ENCODE measurements around the gene KRT83.
"Not testable (repeated sequence)": the region's sequence is repeated elsewhere in the genome, so short reads cannot be mapped to it uniquely, and the experiment has no call there.

KRT83 gene

DNA sequence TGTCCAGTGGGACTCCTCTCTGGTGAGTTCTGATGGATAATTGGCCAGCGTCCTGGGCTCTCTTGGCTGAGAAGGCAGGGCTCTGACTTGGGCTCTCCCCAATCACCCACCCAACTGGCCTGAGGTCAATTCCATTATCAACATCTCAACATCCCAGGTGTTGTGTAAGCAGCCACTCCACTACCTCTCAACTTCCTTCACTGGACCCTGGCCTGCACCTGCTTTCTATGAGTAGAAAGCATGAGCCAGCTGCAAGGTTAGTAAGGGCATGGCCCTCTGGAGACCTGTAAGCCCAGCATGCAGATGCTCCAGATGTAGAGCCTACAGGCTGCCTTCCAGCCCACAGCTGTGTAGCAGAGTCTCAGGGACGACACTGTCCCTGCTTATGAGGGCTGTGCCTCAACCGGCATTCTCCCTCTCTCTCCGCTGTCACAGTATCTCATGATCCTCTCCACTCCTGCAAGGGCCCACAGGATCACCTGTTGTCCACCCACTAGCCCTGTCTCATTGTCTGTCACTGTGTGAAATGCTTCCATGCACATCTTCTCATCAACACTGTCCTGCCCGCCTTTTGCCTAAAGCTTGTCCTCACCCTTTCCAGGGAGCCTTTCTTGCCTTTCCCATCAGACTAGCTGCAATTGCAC lies 24.5 kb downstream of the KRT83 start:
- Histone ChIP-seq H3K36me3 (ENCODE audit: control insufficient read depth in 2 of 2, insufficient read depth in 2 of 2, low read length in 2 of 2) (no peaks in the 10 kb centered on the region), H3K4me1 (ENCODE audit: control insufficient read depth, insufficient read depth, low read length) (no peaks in the 10 kb centered on the region), H3K4me3 (ENCODE audit: low read length in 2 of 2) (no peak overlapping the region), H3K27ac (ENCODE audit: low read length) (no peak overlapping the region), H3K9me3 (ENCODE audit: control insufficient read depth in 2 of 2, low read length in 2 of 2) (no peaks in the 10 kb centered on the region), H3K27me3 (ENCODE audit: control insufficient read depth in 1 of 2, insufficient read depth in 2 of 2, low read length in 2 of 2) (no peaks in the 10 kb centered on the region), H3K9ac (ENCODE audit: low read length in 2 of 2) (no peak overlapping the region)

GRCh38 chr12:52295663-52296062 lies 25.5 kb downstream of the KRT83 start:
- H3K27ac ChIP-seq (ENCODE audit: low read length), result no peak overlapping the region

DNA sequence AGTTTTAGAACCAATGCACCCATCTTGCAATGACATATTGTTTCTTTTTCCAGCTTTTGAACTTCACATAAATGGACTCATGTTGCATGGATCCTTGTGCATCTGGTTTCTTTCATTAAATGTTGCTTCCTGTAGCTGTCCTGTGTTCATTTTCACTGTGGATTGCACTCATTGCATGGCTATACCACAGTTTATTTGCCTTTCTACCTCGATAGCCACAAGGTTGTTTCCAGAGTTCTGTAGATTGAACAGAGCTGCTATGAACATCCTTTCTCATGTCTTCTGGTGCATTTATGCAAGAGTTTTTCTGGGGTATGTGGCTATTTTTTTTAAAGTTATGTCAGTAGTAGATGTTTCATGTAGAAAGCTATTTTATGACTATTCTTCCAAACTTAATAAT lies 26.4 kb downstream of the KRT83 start:
- Histone ChIP-seq H3K4me3 (ENCODE audit: low read length in 2 of 2) (no peak overlapping the region), H3K27me3 (ENCODE audit: control insufficient read depth in 1 of 2, insufficient read depth in 2 of 2, low read length in 2 of 2) (no peaks in the 10 kb centered on the region), H3K36me3 (ENCODE audit: control insufficient read depth in 2 of 2, insufficient read depth in 2 of 2, low read length in 2 of 2) (no peaks in the 10 kb centered on the region), H3K27ac (ENCODE audit: low read length) (no peak overlapping the region), H3K9ac (ENCODE audit: low read length in 2 of 2) (no peak overlapping the region), H3K9me3 (ENCODE audit: control insufficient read depth in 2 of 2, low read length in 2 of 2) (no peaks in the 10 kb centered on the region), H3K4me1 (ENCODE audit: control insufficient read depth, insufficient read depth, low read length) (no peaks in the 10 kb centered on the region)

More at GRCh38 chr12:52295663-52296062, 25.5 kb downstream of the KRT83 start:
- no peak overlapping the region for H3K9ac ChIP-seq (ENCODE audit: low read length in 2 of 2)
- H3K36me3 ChIP-seq (ENCODE audit: control insufficient read depth in 2 of 2, insufficient read depth in 2 of 2, low read length in 2 of 2), result no peaks in the 10 kb centered on the region
- H3K9me3 ChIP-seq (ENCODE audit: control insufficient read depth in 2 of 2, low read length in 2 of 2), result no peaks in the 10 kb centered on the region
- no peaks in the 10 kb centered on the region for H3K27me3 ChIP-seq (ENCODE audit: control insufficient read depth in 1 of 2, insufficient read depth in 2 of 2, low read length in 2 of 2)
- no peaks in the 10 kb centered on the region for H3K4me1 ChIP-seq (ENCODE audit: control insufficient read depth, insufficient read depth, low read length)
- H3K4me3 ChIP-seq (ENCODE audit: low read length in 2 of 2), result no peak overlapping the region

- Histone ChIP-seq H3K4me3 (ENCODE audit: low read length in 2 of 2) (no peak overlapping the region), H3K27me3 (ENCODE audit: control insufficient read depth in 1 of 2, insufficient read depth in 2 of 2, low read length in 2 of 2) (no peaks in the 10 kb centered on the region), H3K27ac (ENCODE audit: low read length) (no peak overlapping the region), H3K9me3 (ENCODE audit: control insufficient read depth in 2 of 2, low read length in 2 of 2) (no peaks in the 10 kb centered on the region), H3K9ac (ENCODE audit: low read length in 2 of 2) (no peak overlapping the region), H3K36me3 (ENCODE audit: control insufficient read depth in 2 of 2, insufficient read depth in 2 of 2, low read length in 2 of 2) (no peaks in the 10 kb centered on the region), H3K4me1 (ENCODE audit: control insufficient read depth, insufficient read depth, low read length) (no peaks in the 10 kb centered on the region)
These were observed 27.3 kb downstream of the KRT83 start for GRCh38 chr12:52293926-52294325.

DNA sequence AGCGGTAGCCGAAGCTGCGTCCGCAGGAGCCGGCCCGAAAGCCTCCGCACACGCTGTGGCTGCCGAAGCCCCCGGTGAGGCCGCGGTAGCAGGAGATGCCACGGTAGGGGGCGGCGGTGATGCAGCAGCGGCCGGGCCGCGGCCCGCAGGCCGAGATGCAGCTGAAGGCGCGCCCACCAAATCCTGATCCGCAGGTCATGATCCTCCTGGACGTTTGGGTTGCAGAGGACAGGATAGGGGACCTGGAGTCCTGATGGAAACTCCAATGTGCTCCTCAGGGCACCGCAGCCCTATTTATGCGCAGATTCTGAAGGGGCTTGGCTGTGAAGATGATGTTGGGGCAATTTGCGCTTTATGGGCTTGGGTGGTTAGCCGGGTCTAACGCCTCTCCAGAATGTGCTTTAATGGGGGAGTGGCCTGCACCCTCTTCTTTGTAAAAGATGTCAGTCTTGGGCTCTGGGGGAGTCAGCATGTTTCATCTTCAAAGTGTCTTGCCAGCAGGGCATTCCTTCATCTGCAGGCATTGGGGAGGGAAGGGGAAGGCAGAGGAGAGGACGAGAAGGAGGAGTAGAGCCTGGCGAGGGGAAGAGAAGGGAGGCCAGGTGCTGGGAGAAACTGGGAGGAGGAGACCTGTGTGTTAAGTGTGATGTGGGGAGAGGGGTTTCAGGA lies 29.8 kb downstream of the KRT83 start, which contains the start of gene KRT81:
Gene KRT81, minus strand, starts transcription at position 268 of the 669 bp plus-strand sequence. Its CDS starts 69 bp downstream, at position 199.
- Histone ChIP-seq H3K9ac (ENCODE audit: low read length in 2 of 2) (no peak within 1 kb of the TSS), H3K27ac (ENCODE audit: low read length) (no peak within 1 kb of the TSS), H3K27me3 (ENCODE audit: control insufficient read depth in 1 of 2, insufficient read depth in 2 of 2, low read length in 2 of 2) (no peaks in the 10 kb centered on the region), H3K4me1 (ENCODE audit: control insufficient read depth, insufficient read depth, low read length) (no peaks in the 10 kb centered on the region), H3K9me3 (ENCODE audit: control insufficient read depth in 2 of 2, low read length in 2 of 2) (no peaks in the 10 kb centered on the region), H3K4me3 (ENCODE audit: low read length in 2 of 2) (no peak within 1 kb of the TSS), H3K36me3 (ENCODE audit: control insufficient read depth in 2 of 2, insufficient read depth in 2 of 2, low read length in 2 of 2) (no peaks in the 10 kb centered on the region)

DNA sequence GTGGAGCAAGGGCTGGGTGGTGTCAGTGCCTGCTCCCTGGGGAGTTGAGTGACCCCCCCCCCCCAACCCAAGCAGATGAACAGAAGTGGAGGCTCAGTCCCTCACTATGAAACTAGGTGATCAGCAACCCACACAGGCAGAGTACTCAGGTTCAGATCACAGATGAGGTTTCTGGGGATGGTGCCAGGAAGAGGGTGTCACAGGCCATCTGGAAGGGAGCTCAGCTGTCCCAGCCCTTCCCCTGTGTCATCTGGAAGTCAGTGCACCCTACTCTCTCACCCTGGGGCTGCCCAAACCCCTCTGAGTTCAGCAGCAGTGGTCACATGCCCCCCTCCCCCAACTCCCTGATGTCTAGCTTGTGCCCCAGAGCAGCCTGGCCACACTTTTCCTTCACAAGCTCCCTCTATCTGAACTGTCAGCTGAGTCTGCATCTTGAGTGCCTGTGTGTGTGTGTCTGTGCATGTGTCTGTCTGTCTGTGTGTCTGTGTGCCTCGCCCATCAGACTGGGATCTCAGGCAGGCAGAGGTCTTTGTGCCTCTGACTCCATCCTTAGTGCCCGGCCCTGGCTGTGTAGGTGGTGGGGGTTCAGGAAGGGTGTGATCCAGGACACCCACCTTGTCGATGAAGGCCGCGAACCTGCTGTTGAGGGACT lies 30.6 kb downstream of the KRT83 start:
- H3K36me3 ChIP-seq (ENCODE audit: control insufficient read depth in 2 of 2, insufficient read depth in 2 of 2, low read length in 2 of 2); H3K9ac ChIP-seq (ENCODE audit: low read length in 2 of 2); H3K27me3 ChIP-seq (ENCODE audit: control insufficient read depth in 1 of 2, insufficient read depth in 2 of 2, low read length in 2 of 2); H3K9me3 ChIP-seq (ENCODE audit: control insufficient read depth in 2 of 2, low read length in 2 of 2); H3K27ac ChIP-seq (ENCODE audit: low read length); H3K4me1 ChIP-seq (ENCODE audit: control insufficient read depth, insufficient read depth, low read length); H3K4me3 ChIP-seq (ENCODE audit: low read length in 2 of 2): not testable (repeated sequence)

GRCh38 chr12:52287816-52288805 lies 33.1 kb downstream of the KRT83 start:
- H3K4me3 ChIP-seq (ENCODE audit: low read length in 2 of 2); H3K27ac ChIP-seq (ENCODE audit: low read length); H3K9ac ChIP-seq (ENCODE audit: low read length in 2 of 2); H3K36me3 ChIP-seq (ENCODE audit: control insufficient read depth in 2 of 2, insufficient read depth in 2 of 2, low read length in 2 of 2); H3K9me3 ChIP-seq (ENCODE audit: control insufficient read depth in 2 of 2, low read length in 2 of 2); H3K27me3 ChIP-seq (ENCODE audit: control insufficient read depth in 1 of 2, insufficient read depth in 2 of 2, low read length in 2 of 2); H3K4me1 ChIP-seq (ENCODE audit: control insufficient read depth, insufficient read depth, low read length): not testable (repeated sequence)

DNA sequence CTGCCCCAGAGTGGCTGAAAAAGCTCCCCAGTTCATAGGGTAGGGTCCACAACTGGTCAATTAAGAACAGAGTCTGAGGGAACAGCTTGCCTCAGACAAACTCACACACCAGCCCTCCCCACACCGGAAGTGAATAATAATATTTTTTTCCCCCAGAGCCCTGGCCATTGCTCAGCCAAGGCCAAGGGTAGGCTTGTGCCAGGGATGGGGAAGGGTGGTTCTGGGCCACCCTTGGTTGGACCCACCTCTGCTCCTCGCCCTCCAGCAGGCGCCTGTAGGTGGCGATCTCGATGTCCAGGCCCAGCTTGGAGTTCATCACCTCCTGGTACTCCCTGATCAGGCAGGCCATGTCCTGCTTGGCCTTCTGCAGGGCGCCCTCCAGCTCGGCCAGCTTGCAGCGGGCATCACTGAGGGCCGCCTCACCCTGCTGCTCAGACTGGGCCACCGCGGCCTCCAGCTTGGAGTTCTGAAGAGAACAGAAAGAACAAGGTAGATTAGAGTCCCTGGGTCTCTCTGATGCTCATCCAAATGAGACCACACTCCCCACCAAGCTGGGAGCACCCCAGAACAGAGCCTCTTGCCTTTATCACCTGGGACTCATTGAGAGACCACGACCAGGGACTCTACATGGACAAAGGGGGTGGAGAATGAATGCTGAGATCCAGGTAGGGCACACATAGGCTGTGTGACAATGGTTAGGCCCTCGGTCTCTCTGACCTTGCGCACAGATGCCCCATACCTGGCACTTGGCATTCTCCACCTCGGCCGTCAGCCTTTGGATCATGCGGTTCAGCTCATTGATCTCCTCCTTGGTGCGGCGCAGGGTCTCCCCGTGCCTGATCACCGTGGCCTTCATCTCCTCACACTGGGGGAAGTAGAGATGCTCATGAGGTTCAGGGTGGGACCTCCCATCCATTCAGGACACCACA lies 34.1 kb downstream of the KRT83 start:
- H3K4me3 ChIP-seq (ENCODE audit: low read length in 2 of 2); H3K9me3 ChIP-seq (ENCODE audit: control insufficient read depth in 2 of 2, low read length in 2 of 2); H3K27me3 ChIP-seq (ENCODE audit: control insufficient read depth in 1 of 2, insufficient read depth in 2 of 2, low read length in 2 of 2); H3K4me1 ChIP-seq (ENCODE audit: control insufficient read depth, insufficient read depth, low read length); H3K36me3 ChIP-seq (ENCODE audit: control insufficient read depth in 2 of 2, insufficient read depth in 2 of 2, low read length in 2 of 2); H3K9ac ChIP-seq (ENCODE audit: low read length in 2 of 2); H3K27ac ChIP-seq (ENCODE audit: low read length): not testable (repeated sequence)

DNA sequence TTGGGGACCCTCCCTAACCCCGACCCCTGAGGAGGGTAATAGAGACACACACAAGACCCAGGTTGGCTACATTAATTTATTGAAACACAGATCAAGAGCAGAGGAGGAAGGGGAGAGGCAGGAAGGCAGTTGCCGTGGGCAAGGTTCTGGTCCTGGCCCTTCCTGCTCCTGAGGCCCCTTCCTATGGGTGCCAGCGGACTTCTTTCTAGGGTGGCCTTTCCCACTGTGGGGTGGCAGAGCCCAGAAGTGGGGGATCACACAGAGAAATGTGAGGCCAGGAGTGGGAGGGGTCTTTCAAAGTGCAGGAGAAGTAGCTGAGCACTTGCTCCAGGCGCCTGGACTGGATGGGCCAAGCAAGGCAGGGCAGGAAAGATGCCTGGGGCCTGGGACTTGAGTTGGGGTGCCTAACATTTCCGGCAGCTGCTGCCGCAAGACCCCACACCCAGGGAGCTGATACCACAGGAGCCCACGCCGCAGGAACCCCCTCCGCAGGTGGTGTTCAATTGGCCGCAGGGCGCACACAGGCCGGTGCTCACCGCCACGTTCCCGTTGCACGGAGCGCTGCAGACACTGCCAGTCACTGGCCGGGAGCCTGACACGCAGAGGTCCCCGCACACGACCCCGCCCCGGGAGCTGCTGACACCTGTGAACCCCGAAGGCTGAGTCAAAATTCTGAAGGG lies 35.2 kb downstream of the KRT83 start:
- Histone ChIP-seq H3K4me3 (ENCODE audit: low read length in 2 of 2) (no peak overlapping the region), H3K9ac (ENCODE audit: low read length in 2 of 2) (no peak overlapping the region), H3K9me3 (ENCODE audit: control insufficient read depth in 2 of 2, low read length in 2 of 2) (no peaks in the 10 kb centered on the region), H3K36me3 (ENCODE audit: control insufficient read depth in 2 of 2, insufficient read depth in 2 of 2, low read length in 2 of 2) (no peaks in the 10 kb centered on the region), H3K27ac (ENCODE audit: low read length) (no peak overlapping the region), H3K27me3 (ENCODE audit: control insufficient read depth in 1 of 2, insufficient read depth in 2 of 2, low read length in 2 of 2) (no peaks in the 10 kb centered on the region), H3K4me1 (ENCODE audit: control insufficient read depth, insufficient read depth, low read length) (peaks cover 5% of the 10 kb centered on the region)

All from stomach smooth muscle (tissue), 2 donors.